ENCODE measurements around the gene CHD5. TPM values are rescaled to one million over a fixed set of nuclear protein-coding genes. Genes with fewer than 3 reads are reported as not detected.

The CHD5 gene
- total and polyA plus RNA-seq, 12 donors, result 0.07 to 56.5 (median 2.1) TPM; not detected in 2

DNA sequence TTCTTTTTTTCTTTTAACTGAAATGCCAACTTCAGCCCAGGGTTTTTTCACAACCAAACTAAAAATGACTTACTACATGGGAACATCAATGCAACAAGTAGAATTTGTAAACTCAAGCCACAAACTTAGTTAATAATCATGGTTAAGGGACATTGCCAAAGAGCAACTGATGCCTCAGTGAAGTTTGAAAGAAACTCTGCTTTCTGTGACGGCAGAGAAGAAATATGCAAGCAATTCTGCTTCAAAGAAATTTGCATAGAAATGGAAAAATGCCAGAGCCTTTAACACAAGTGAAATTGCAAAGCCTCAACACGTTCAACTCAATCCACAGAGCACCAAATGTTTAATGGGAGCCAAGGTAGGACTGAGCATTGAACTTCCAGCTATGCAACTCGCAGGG, 5.0 kb upstream of the CHD5 start:
- no peak for DNase-seq
- TF ChIP-seq POLR2A (IDR thresholded peaks at IDR 0.05), result no peak
- TF ChIP-seq, protein P1, sequence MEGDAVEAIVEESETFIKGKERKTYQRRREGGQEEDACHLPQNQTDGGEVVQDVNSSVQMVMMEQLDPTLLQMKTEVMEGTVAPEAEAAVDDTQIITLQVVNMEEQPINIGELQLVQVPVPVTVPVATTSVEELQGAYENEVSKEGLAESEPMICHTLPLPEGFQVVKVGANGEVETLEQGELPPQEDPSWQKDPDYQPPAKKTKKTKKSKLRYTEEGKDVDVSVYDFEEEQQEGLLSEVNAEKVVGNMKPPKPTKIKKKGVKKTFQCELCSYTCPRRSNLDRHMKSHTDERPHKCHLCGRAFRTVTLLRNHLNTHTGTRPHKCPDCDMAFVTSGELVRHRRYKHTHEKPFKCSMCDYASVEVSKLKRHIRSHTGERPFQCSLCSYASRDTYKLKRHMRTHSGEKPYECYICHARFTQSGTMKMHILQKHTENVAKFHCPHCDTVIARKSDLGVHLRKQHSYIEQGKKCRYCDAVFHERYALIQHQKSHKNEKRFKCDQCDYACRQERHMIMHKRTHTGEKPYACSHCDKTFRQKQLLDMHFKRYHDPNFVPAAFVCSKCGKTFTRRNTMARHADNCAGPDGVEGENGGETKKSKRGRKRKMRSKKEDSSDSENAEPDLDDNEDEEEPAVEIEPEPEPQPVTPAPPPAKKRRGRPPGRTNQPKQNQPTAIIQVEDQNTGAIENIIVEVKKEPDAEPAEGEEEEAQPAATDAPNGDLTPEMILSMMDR (IDR thresholded peaks at IDR 0.05), result no peak
- Histone ChIP-seq H3K36me3 (replicated peaks in 1 of 2) (peaks cover 0 to 39% of the 10 kb centered on the region in 2 donors), H3K27ac (no peak overlapping the region), H3K4me1 (replicated peaks in 1 of 2) (peaks cover 0 to 8% of the 10 kb centered on the region in 2 donors), H3K9me3 (replicated peaks in 1 of 3) (no peaks in the 10 kb centered on the region), H3K27me3 (peaks cover 11% of the 10 kb centered on the region), H3K4me3 (no peak overlapping the region)
- intact Hi-C loops (cut with DNase I), result no loop called here
- 82 to 88% (median 83%) methylated on average over 3 of the region's 3 CpGs for whole genome bisulfite sequencing, 4 donors

DNA sequence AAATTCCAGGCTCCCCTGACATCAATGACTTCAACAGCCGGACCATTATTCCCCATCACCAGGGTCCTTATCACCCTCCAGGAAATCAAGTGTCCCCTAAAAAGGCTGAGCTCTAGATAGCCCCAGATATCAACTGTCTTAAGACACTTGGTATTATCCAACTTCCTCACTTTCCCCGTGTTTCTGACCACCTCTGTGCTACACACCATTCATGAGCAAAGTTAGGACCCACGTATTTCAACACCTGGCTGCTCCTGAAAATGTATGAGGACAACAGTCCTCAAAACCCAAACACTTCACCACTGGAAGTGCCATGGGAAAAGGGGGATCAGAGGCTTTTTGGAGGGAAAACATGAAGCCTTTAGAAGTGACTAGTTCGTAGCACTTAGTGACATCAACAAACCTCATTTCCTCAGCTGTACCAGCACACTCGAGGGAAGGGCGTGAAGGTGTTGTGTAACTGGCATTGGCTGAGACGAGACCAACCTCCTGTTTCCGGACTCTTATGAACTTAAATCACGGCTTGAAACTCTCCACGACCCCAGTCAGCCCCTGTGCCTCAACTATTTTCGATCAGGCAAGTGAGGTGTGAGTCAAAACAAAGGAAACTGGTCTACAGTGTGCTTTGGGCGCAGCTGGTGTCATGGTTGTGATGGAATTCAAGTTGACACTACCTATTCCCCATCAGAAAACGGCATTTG, 4.1 kb upstream of the CHD5 start:
- H3K36me3 ChIP-seq (replicated peaks in 1 of 2), result peaks cover 0 to 31% of the 10 kb centered on the region in 2 donors
- TF ChIP-seq, protein P1 (IDR thresholded peaks at IDR 0.05), result no peak
- TF ChIP-seq POLR2A (IDR thresholded peaks at IDR 0.05), result no peak
- H3K27ac ChIP-seq, result no peak overlapping the region
- no peak overlapping the region for H3K4me3 ChIP-seq
- 78 to 89% (median 81%) methylated on average over 13 of the region's 13 CpGs for WGBS, 4 donors
- peaks cover 15% of the 10 kb centered on the region for H3K27me3 ChIP-seq
- intact Hi-C loops (cut with DNase I), result no loop called here
- H3K9me3 ChIP-seq (replicated peaks in 1 of 3), result no peaks in the 10 kb centered on the region
- DNase-seq, result no peak
- H3K4me1 ChIP-seq (replicated peaks in 1 of 2), result peaks cover 0 to 8% of the 10 kb centered on the region in 2 donors

DNA sequence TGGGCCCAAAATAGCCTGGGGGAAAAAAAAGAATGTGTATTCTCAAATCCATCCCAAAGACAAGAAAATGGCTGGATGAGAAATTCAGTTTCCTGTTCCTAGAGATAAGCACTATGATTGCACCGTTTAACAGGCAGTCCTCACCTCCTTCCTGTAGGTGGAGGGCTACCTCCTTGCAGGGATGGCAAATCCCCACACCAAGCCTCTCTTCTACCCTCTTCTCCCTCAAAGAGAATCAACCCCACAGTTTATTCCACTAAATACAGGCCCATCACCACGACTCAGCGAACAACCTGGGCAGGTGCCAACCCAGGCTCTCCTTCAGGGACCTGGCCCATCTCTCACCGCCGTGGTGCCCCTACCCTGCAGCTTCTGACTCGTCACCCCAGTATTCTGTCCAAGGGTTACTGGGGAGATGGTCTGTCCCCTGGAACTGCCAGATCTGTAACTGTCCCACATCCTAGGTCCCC, 3.4 kb upstream of the CHD5 start:
- no peak overlapping the region for H3K4me3 ChIP-seq
- H3K36me3 ChIP-seq (replicated peaks in 1 of 2), result peaks cover 0 to 24% of the 10 kb centered on the region in 2 donors
- no peaks in the 10 kb centered on the region for H3K9me3 ChIP-seq (replicated peaks in 1 of 3)
- 46 to 57% (median 51%) methylated on average over 6 of the region's 6 CpGs for WGBS, 4 donors
- H3K27me3 ChIP-seq, result peaks cover 22% of the 10 kb centered on the region
- TF ChIP-seq, protein P1 (IDR thresholded peaks at IDR 0.05), result no peak
- no peak for TF ChIP-seq POLR2A (IDR thresholded peaks at IDR 0.05)
- peaks cover 0 to 8% of the 10 kb centered on the region in 2 donors for H3K4me1 ChIP-seq (replicated peaks in 1 of 2)
- no peak overlapping the region for H3K27ac ChIP-seq
- no peak for DNase-seq
- intact Hi-C loops (cut with DNase I), result no loop called here

DNA sequence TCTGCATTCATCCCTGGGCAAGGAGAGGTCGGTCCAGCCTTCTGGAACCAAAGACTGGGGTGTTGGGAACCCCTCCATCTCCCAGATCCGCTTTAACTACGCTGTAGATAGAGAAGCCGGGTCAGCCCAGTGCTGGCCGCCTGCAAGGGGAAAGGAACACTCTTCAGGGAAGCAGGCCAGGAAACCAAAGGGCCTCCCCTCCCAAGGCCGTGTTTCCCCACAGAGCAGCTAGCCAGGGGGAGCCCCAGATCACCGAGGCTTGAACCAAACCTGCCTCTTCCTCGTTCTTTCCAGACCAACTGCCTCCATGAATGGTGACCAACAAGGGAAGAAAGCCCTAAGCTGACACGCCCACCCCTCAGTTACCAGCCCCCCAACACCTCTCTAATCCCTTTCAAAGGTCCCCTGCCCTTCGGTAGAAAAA, 1.2 kb upstream of the CHD5 start:
- WGBS, 4 donors, result 7 to 11% (median 10%) methylated on average over 7 to 10 of the region's 10 CpGs
- peak overlapping the region in 1 of 5 donors; percentile 41 for H3K27ac ChIP-seq
- peaks cover 0 to 12% of the 10 kb centered on the region in 2 donors for H3K36me3 ChIP-seq (replicated peaks in 1 of 2)
- peak in 3 of 7 donors; percentile 23 to 25 (median 25) for DNase-seq
- H3K27me3 ChIP-seq, result peaks cover 40% of the 10 kb centered on the region
- H3K9me3 ChIP-seq (replicated peaks in 1 of 3), result no peaks in the 10 kb centered on the region
- TF ChIP-seq POLR2A (IDR thresholded peaks at IDR 0.05), result no peak
- TF ChIP-seq, protein P1 (IDR thresholded peaks at IDR 0.05), result no peak
- peaks cover 0 to 8% of the 10 kb centered on the region in 2 donors for H3K4me1 ChIP-seq (replicated peaks in 1 of 2)
- intact Hi-C loops (cut with DNase I), result no loop called here
- no peak overlapping the region for H3K4me3 ChIP-seq

All from adrenal gland (tissue), 12 donors.